ENCODE measurements around the gene MCU.

- no peak for TF ChIP-seq POLR2A (IDR thresholded peaks at IDR 0.05; ENCODE audit: low read depth, low read length)
- no peak for TF ChIP-seq TAF1 (IDR thresholded peaks at IDR 0.05; ENCODE audit: borderline replicate concordance, low read depth, low read length)
- no peak for TF ChIP-seq POLR2AphosphoS5 (IDR thresholded peaks at IDR 0.05; ENCODE audit: low read depth, low read length)
Measured at GRCh38 chr10:72893136-72893798, 201.3 kb downstream of the MCU start, which contains the start of gene OIT3.

Measured in GM12892 (cell line).